Measurements from ENCODE around the gene CAPG.

Gene CAPG

GRCh38 chr2:85356186-85356585, 54.0 kb downstream of the CAPG start:
- in situ Hi-C loops (cut with MboI; ENCODE audit: low pct_unique_long_range_greater_than_20kb, low sequenced_read_pairs, unreplicated experiment), result no loop called here
- DNase-seq (ENCODE audit: low spot score), result no peak
- no peak for TF ChIP-seq CTCF (IDR thresholded peaks at IDR 0.05; ENCODE audit: extremely low read depth, insufficient read depth, missing control alignments)

GRCh38 chr2:85355521-85355920, 54.6 kb downstream of the CAPG start:
- no peak for TF ChIP-seq CTCF (IDR thresholded peaks at IDR 0.05; ENCODE audit: extremely low read depth, insufficient read depth, missing control alignments)
- in situ Hi-C loops (cut with MboI; ENCODE audit: low pct_unique_long_range_greater_than_20kb, low sequenced_read_pairs, unreplicated experiment), result no loop called here
- DNase-seq (ENCODE audit: low spot score), result no peak

- no peak for TF ChIP-seq CTCF (IDR thresholded peaks at IDR 0.05; ENCODE audit: extremely low read depth, insufficient read depth, missing control alignments)
- in situ Hi-C loops (cut with MboI; ENCODE audit: low pct_unique_long_range_greater_than_20kb, low sequenced_read_pairs, unreplicated experiment), result no loop called here
- no peak for DNase-seq (ENCODE audit: low spot score)
Measured at GRCh38 chr2:85355073-85355410, 55.1 kb downstream of the CAPG start.

GRCh38 chr2:85354286-85355072, 55.7 kb downstream of the CAPG start, which contains the start of the genes ELMOD3 and RETSAT:
TSS of gene ELMOD3 (plus strand) at chr2:85354769. CDS start at chr2:85357199, 2,430 bp downstream.
TSS of gene RETSAT (minus strand) at chr2:85354528. CDS start at chr2:85354507, 21 bp downstream.
- DNase-seq (ENCODE audit: low spot score), result peak; percentile 95
- no peak for TF ChIP-seq CTCF (IDR thresholded peaks at IDR 0.05; ENCODE audit: extremely low read depth, insufficient read depth, missing control alignments)
- in situ Hi-C loops (cut with MboI; ENCODE audit: low pct_unique_long_range_greater_than_20kb, low sequenced_read_pairs, unreplicated experiment), result no loop called here

- in situ Hi-C loops (cut with MboI; ENCODE audit: low pct_unique_long_range_greater_than_20kb, low sequenced_read_pairs, unreplicated experiment), result no loop called here
- no peak for DNase-seq (ENCODE audit: low spot score)
- TF ChIP-seq CTCF (IDR thresholded peaks at IDR 0.05; ENCODE audit: extremely low read depth, insufficient read depth, missing control alignments), result no peak
Measured at GRCh38 chr2:85353876-85354285, 56.3 kb downstream of the CAPG start.

- no peak for DNase-seq (ENCODE audit: low spot score)
- in situ Hi-C loops (cut with MboI; ENCODE audit: low pct_unique_long_range_greater_than_20kb, low sequenced_read_pairs, unreplicated experiment), result no loop called here
- TF ChIP-seq CTCF (IDR thresholded peaks at IDR 0.05; ENCODE audit: extremely low read depth, insufficient read depth, missing control alignments), result no peak
Measured at GRCh38 chr2:85347599-85347998, 62.6 kb downstream of the CAPG start.
